HG02852 (cell line): Measurements from ENCODE around the gene TP73.

Source experiments
- ATAC-seq: cut with Tn5 transposase; IDR thresholded peaks from one replicate; pipeline ENCODE4 v1.9.1; 2021; ENCODE audit warnings: mild to moderate bottlenecking, moderate library complexity; ENCODE audit not compliant: unreplicated experiment

Gene TP73

DNA sequence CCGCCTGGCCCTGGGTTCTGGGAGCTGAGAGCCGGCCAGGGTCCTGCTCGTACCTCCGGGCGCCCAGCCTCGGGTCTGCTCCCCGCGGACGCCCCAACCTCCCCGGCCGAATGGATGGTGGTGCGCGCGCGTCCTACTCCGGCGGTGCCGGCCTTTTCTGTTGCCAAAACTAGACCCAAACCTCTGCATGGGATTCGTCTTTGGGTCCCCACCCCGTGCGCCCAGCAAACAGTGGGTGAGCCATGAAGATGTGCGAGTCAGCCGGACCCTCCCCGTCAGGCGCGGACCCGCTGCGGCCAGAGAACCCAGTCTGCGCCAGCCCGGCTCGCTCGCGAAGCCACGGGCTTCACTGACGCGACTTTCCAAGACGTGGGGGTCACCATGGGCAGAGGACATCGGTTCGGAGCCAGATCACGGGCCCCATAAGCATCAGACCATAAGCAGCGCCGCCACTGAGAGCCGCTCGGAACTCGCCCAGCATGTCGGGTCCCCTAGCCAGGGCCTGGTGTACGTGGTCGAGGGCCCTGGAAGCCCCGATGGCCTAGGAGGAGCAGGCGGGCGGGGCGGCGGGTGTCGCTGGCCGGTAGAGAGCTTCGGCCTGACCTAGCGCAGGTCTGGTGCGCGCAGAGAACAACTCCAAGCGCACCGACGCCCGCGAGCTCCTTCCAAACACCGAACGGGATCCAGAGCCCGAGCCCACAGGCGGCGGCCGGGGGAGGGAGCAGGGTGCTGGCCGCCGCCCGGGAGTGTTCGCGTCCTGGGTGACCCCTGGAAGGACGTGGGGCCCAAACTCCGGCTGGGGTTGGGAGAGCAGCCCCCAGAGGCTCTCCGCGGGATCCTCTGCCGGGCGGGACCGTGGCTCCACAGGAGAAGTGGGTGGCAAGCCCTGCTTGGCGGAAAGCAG, 1.0 kb upstream of the TP73 start:
- no peak for ATAC-seq

DNA sequence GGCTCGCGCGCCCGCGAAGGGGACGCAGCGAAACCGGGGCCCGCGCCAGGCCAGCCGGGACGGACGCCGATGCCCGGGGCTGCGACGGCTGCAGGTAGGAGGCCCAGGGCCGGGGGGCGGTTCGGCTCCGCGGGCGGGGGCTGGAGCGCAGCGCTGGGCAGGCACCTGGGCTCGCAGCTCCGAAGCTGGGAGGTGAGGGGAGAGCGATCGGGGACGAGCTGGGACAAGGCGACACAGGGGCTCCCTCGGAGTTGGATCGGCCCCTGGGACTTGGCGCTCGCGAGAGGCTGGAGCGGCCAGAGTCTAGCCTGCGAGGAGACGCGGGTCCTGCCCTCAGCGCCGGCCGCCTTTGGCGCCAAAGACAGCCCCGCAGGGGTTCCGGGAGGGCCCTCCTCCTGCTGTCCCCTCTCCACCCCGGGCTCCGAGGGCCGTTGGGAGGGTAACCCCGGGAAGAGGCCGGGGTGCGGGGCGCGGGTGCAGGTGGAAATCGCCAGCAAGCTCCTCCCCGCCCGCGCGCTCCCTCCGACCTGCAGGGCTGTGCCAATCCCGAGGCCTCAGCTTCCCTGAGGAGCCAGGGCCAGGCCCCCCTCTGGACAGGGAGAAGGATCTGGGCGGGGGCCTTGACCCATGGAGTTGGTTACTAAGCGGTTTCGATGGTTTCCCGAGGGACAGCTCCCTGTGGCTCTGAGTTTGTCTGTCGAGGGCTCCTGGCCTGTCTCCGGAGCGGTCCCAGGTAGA, 401 bp downstream of the TP73 start:
- no peak for ATAC-seq

GRCh38 chr1:3653286-3653618, 936 bp downstream of the TP73 start:
- ATAC-seq, result no peak

DNA sequence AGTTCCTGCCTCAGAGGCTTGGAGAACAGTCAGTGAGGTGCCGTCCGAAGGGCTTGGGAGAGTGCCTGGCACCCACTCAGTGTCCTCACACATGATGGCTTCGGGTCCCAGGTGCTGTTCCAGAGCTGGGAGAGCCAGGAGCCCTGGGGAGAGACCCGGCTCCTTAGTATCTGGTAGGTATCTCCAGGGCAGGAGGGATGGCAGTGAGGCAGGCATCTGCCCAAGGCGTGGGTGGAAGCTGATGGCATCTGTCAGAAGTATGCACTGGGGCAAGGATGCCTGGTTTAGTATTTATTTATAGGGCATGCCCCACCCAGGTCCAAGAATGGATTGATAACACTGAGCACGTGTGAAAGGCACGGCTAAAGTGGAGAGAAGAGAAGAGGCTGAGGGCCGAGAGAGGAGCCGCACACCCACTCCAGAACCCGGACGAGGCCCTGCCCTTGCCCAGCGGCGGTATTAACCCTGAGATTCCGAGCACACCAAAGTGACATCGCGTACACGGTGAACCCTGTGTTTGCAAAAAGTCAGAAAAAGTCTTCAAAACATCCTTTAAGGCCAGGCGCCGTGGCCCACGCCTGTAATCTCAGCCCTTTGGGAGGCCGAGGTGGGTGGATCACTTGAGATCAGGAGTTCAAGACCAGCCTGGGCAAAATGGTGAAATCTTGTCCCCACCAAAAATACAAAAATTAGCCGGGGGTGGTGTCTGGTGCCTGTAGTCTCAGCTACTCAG, 2.4 kb downstream of the TP73 start:
- no peak for ATAC-seq

DNA sequence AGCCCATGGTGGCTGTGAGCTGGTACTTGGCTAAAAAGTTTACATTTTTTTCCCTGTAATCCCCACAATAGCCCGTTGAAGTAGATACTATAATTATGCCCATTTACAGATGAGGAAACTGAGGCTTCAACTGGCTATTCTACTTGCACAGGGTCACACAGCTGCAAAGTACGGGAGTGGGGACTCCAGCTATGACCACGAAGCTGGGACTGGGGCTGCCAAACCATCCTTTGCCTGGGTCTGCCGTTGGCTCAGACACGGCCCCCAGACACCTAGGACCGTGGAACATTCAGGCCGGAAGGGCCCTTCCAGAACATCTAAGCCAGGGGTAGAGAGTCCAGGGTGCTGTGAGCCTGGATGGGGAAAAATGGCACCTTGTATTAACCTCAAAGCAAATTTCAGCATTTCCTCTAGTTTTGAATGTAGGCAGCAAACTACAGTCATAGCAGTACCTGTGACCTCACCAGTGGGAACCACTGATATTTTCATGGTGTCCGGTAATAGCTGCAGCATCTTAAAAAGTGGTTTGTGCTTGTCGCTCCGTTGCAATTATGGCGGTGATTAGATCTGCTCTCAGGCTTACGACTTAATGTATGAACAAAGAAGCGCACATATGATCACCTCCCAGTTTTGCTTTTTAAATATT, 4.3 kb downstream of the TP73 start:
- ATAC-seq, result peak; percentile 64

DNA sequence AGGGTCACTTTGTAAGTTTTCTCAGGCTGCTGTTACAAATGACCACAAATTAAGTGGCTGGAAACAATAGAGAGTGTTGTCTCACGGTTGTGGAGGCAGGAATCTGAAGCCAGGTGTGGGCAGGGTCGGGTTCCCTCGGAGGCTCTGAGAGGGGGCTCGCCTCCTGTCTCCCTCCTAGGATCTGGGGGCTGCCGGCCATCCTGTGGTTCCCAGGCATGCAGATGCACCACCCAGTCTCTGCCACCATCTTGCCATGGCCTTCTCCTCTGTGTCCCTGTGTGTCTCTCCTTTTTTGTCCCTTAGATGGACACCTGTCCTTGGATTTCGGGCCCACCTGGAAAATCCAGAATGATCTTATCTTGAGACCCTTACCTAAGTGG, 4.8 kb downstream of the TP73 start:
- ATAC-seq, result no peak

GRCh38 chr1:3657578-3658230, 5.4 kb downstream of the TP73 start:
- no peak for ATAC-seq

- ATAC-seq, result no peak
Measured at GRCh38 chr1:3658231-3658615, 5.9 kb downstream of the TP73 start.

DNA sequence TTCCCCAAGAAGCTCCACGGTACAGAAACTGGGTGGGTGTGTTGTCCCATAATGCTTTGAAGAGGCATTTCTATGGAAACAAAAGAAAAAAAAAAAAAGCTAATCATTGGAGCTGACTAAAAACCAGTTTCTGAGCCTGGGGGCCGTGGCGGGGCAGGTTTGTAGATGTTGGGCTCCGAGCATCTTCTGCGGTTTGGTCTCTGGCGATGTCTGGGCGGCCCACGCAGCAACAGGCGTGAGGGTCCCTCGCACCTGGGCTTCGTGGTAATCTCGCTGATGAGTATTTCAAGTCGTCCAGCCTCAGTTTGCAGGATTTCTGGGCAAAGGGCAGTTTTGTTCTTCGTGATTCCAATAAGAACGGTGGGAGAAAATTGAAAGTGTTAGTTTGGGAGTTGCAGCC, 6.8 kb downstream of the TP73 start:
- ATAC-seq, result no peak

DNA sequence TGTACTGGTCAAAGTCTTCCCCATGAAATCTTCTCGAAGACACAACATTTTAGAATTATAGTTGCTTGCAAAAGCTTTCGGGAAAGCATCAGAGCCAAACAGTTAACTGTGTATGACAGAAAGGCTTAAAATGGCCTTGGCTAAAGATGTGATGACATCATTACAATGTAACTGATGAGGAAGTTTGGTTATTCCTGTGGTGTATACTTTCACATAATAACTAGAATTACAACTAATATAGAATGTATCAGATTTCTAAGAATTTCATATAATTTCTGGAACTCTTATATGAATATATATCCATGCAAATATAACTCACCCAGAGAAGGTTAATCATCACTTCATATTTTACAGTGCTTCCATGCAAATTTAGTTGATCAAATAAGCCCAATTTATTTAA, 8.4 kb downstream of the TP73 start:
- no peak for ATAC-seq

GRCh38 chr1:3661631-3662030, 9.3 kb downstream of the TP73 start:
- no peak for ATAC-seq

DNA sequence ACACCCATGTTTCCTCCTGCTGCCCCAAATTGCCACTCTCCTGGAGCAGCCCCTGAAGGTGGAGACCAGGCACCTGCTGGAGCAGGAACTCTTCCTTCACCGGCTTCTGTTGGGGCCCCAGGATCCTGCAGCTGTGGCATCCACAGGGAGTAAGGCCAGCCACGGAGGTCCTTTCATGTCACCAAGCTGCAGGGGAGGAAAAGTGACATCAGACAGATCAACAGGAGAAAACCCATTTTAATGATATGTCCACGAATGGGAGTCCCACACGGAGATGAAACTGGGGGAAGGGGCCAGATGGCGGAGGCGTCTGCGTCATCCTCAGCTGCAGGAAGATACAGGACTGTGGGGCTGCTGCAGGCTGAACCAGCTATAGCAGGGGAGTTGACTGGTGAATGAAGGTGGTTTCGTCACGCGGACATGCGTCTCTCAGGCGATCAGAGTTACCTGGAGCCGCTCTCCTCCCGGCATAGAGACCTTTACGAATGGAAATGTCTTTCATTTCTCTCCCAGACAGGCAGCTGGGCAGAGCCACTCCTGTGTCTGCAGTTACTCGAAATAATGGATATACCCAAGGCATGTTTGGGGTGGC, 9.9 kb downstream of the TP73 start:
- no peak for ATAC-seq

GRCh38 chr1:3663999-3664699, 11.8 kb downstream of the TP73 start:
- ATAC-seq, result no peak

DNA sequence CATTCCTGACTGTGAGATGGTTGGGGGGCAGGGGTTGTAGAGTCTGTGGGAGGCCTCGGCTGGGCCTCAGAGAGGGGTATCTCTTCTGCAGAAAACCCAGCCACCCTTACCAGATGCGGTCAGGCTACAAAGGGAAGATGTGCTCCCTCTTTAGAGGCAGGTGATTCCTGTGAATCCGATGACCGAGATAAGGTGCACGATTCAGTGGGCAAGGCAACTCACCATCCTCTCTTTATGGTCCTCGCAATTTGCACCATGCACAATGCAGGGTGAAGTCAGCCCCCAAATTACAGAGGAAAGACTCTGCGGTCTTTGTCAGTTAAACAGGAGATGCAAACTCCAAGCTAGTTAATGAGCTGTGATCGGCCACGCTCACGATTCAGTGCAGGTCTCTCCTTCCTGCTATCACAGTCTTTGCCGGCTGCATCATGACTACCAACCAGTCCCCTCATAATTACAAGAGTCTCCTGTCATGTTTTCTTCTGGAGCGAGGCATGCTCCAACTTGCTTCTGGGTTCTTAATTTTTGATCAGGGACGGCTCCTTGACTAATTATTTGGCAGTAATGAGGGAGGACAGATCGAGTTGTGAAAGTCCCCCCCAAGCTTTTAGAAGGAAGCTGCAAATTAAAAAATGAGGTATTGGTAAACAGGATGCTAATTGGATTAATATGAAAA, 12.5 kb downstream of the TP73 start:
- ATAC-seq, result no peak

DNA sequence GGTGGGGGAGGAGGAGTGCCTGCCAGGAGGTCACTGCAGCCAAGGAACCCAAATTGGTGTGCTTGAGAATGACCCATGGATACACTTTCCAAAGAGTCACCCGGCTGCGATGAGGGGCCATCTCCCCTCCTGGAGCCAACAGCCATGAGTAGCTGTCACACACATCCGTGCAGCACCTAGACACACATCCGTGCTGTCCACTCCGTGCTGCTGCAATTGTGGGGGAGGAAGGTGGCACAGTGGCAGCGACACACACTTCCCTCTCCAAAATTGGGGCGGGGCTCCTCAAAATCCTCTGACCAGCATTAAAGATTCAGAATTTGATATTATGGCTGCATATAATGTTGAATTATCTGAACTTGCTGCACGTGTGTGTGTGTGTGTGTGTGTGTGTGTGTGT, 15.8 kb downstream of the TP73 start:
- ATAC-seq, result no peak

- no peak for ATAC-seq
Measured at GRCh38 chr1:3668585-3669300, 16.4 kb downstream of the TP73 start.

DNA sequence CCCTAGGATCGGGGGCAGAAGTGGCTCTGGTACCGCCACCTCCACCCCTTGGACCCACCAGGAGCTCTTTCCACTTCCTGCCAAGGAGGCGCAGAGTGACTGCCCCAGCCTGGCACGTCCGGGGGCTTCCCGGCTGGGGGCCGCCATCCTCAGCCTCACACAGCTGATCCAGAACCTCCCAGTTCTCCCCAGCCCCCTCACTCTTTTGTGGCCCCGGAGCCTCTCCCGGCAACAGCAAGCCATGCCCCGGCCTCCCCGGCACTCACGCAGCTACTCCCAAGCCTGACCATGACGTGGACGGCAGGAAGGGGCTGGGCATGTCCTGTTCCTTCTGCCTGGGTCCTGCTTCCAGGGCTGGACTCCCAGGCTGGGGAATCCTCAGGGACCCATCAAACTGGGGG, 17.1 kb downstream of the TP73 start:
- no peak for ATAC-seq

GRCh38 chr1:3669971-3670431, 17.7 kb downstream of the TP73 start:
- no peak for ATAC-seq
